GM13977 (cell line): ENCODE results near the gene MYH7.
"Not testable (repeated sequence)": the region's sequence is repeated elsewhere in the genome, so short reads cannot be mapped to it uniquely, and the experiment has no call there.

Experiments
- DNase-seq: peaks from one replicate; pipeline ENCODE4 v3.0.0; 2012; ENCODE audit warnings: low spot score
- CTCF ChIP-seq: IDR thresholded peaks from 2 replicates; pipeline ENCODE4 v1.5.1; 2012; ENCODE audit warnings: mild to moderate bottlenecking, control low read depth; ENCODE audit not compliant: insufficient read depth; ENCODE audit errors: extremely low read depth, missing control alignments
- in situ Hi-C: fragments of 300-500 bp; cut with MboI; formaldehyde crosslinking; loops from one replicate; pipeline ENCODE4 v1.12.0; 2022; ENCODE audit warnings: low sequenced_read_pairs, low pct_unique_long_range_greater_than_20kb, mixed read lengths, inconsistent platforms; ENCODE audit not compliant: unreplicated experiment

MYH7 gene

DNA sequence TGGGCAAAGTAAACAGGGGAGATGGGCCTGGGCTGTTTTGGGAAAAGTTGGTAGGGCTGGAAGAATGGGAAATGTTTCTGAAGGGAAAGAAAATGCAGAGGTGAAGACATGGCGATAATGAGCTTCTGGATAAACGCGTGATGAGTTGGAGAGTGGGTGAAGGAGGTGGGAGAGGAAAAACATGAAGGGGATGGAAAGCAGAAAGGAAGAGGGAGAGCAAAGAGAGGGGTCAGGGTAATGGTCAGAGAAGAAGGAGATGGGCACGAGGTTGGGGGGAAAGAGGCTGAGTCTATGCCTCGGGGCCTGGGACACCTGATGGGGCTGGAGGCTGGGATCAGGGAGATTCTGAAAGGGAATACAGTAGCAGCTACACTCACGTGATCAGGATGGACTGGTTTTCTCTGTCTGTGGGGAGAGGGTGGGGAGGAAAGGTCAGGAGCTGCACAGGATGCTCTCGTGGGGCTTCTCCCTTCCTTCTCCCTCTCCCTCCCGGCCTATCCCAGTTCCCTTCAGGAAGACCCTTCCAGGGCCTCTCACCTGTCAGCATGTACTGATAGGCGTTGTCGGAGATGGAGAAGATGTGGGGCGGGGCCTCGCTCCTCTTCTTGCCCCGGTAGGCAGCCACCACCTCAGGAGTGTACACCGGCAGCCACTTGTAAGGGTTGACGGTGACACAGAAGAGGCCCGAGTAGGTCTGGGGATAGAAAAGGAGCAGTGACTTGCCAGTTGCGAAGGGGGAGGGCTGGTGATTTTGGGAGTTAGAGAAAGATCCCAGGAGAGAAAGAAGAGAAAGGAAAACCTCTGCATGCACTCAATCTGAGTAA lies 3.1 kb downstream of the MYH7 start:
- in situ Hi-C loops = no loop called here
- no peak for TF ChIP-seq CTCF
- DNase-seq = no peak

DNA sequence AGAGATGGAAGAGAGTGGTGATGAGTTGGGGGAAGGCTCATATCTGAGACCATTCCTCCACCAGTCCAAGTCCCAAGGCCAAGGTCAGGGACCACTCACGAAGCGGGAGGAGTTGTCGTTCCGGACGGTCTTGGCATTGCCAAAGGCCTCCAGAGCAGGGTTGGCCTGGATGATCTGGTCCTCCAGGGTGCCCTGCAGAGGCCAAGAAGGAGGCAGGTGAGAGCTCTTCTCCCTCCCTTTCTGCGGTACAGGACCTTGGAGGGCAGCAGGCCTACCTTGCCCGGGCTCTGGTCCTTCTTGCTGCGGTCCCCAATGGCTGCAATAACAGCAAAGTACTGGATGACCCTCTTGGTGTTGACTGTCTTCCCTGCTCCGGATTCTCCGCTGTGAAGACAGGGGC lies 4.0 kb downstream of the MYH7 start:
- no peak for DNase-seq
- TF ChIP-seq CTCF = no peak
- in situ Hi-C loops = no loop called here

GRCh38 chr14:23430723-23431085 lies 4.8 kb downstream of the MYH7 start:
- DNase-seq = no peak
- TF ChIP-seq CTCF = no peak
- in situ Hi-C loops = no loop called here

GRCh38 chr14:23430016-23430722 lies 5.3 kb downstream of the MYH7 start:
- DNase-seq = no peak
- in situ Hi-C loops = no loop called here
- no peak for TF ChIP-seq CTCF

DNA sequence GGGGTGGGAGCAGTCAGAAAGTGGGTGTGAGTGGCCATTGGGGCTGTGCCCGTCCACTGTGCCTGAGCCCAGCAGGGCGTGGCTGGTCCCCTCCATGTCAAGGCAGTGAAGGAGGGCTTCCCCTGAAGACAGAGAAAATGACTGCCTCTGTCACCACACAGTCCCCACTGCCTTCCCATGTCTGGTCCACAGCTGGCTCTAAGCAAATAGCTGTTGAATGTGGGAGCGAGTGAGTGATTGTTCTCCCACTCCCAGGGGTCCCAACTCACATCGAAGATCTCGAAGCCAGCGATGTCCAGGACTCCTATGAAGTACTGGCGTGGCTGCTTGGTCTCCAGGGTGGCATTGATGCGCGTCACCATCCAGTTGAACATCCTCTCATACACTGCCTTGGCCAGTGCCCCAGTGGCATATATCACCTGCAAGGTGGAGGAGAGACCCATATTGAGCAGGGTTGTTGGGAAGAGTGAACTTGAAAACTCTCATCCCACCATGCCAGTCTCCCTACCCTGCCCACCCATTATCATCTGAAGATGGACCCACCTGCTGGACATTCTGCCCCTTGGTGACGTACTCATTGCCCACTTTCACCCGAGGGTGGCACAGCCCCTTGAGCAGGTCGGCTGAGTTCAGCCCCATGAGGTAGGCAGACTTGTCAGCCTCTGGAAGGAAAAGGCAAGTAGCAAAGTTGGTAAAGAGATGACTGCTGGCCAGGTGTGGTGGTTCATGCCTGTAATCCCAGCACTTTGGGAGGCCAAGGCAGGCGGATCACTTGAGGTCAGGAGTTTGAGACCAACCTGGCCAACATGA lies 6.6 kb downstream of the MYH7 start:
- no peak for DNase-seq
- TF ChIP-seq CTCF = no peak
- in situ Hi-C loops = no loop called here

GRCh38 chr14:23425798-23426197 lies 9.7 kb downstream of the MYH7 start:
- in situ Hi-C loops = not testable (repeated sequence)

More at GRCh38 chr14:23425798-23426197, 9.7 kb downstream of the MYH7 start:
- DNase-seq = not testable (repeated sequence)
